ENCODE results near the gene GTPBP6.

GTPBP6 gene

GRCh38 chrX:318739-319578 lies at the start of gene GTPBP6:
GTPBP6 (minus strand) TSS chrX:318796; CDS start chrX:318787, 9 bp downstream.
- no peak for DNase-seq

DNA sequence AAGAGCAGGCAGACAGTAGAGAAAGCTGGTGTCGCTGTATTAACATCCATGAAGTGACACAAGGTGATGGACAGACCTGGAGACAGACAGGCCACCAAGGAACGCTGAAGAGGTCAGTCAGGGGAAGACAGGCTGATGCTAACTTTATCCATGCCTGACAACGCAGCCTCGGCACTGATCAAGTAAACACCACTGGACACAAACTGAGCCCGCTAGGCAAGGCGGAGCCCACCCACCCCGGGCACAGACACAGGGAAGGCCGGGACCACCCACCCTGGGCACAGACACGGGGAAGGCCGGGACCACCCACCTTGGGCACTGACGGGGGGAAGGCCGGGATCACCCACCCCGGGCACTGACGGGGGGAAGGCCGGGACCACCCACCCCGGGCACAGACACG lies 49.3 kb upstream of the GTPBP6 start:
- no peak for DNase-seq

DNA sequence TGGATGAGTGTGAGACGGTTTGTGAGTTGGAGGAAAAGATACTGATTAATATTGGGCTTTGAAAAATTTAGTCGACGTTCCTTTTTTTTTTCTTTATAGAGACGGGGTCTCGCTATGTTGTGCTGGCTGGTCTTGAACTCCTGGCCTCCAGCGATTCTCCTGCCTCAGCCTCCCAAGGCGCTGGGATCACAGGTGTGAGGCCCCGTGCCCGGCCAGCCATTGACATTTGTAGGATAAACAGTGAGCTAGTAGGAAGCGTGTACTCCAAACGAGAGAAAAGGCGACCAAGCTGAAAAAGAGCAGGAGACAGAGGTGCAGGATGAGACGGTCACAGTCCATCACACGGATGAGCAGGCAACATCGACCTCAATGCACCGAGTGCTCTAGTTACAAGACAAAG lies 48.8 kb upstream of the GTPBP6 start:
- no peak for DNase-seq

GRCh38 chrX:363621-364375 lies 45.2 kb upstream of the GTPBP6 start:
- DNase-seq = no peak

- DNase-seq = no peak
Observed at GRCh38 chrX:362937-363620, 44.5 kb upstream of the GTPBP6 start.

GRCh38 chrX:362351-362750 lies 43.8 kb upstream of the GTPBP6 start:
- no peak for DNase-seq

DNA sequence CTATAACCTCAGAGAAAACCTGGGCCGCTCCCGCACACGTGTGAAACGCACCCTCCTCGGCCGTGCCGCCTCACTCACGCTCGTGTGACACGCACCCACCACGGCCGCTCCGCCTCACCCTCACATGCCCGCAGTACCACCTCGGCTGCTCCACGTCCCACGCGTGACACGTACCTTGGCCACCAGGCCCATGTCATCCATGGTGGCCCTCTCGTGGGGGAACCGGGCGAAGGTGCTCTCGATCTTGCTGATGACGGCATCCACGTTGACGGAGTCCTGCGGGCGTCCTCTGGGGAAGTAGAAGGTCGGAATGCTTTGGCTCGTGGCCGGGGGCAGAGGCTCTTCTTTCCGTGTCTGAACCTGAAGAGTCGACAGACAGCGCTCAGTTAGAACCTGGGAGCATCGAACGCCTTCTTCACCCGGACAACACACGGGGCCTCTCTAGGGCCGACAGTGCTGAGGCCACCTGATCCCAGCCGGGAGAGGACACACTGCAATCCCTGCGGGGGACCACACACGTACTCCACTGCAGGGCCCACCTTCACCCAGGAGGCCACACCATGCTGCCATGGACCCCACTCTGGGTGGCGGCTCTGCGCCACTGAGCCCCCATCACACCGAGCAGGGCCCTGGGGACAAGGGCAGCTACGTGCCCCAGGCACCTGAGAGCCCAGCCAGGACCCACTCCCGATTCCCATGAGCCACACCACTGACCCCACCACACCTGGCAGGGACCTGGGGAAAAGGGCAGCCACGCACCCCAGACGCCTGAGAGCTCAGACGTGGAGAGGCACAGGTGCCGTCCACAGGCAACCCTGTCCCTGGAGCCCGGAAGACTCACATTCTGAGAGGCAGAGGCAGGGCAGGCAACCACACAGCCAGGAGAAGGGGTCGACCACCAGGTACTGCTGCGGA lies 42.9 kb upstream of the GTPBP6 start:
- no peak for DNase-seq

DNA sequence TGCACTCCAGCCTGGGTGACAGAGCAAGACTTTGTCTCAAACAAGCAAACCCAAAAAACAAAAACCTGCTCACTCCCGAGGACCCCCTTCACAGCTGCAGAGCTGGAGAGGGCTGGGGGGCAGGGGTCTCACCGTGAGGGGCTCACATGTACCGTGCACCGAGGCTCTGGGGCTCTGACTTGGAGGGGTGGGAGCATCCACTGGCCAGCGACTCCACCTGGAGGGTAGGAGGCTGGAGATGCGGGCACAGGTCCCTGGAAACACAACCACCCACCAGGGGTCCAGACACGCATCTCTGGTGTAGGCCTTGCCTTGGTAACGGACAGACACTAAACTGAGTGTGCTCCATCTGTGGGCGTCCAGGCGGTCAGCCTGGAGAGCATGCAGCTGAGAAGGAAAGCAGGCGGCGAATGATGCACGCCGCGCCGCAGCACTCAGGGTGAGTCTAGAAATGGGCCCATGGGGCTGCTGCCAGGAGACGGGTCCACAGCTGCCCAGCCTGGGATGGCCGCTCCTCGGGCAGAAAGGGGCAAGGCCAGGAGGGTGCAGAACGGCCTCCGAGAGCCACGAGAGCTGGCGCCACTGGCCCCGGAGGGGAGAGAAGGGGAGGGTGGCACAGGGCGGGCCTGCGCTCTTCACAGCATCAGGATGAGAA lies 42.0 kb upstream of the GTPBP6 start:
- no peak for DNase-seq

DNA sequence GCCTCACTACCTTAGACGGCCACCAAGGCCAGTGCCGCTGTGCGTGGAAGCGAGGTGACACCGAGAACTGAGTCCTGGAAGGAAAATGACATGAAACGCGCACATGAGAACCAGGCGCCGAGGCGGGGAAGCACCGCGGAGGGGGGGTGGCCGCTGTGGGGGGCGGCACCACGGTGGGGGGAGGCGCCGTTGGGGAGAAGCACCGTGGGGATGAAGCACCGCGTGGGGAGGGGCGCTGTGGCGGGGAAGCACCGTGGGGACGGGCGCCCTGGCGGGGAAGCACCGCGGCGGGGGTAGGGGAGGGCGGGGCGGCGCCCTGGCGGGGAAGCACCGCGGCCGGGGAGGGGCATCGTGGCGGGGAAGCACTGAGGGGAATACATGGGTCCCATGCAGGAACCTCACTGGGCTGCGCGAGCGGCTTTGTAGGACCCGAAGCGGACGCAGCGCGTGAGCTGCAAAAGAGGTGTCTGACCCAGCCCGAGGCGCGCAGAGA lies 40.1 kb upstream of the GTPBP6 start:
- no peak for DNase-seq

DNA sequence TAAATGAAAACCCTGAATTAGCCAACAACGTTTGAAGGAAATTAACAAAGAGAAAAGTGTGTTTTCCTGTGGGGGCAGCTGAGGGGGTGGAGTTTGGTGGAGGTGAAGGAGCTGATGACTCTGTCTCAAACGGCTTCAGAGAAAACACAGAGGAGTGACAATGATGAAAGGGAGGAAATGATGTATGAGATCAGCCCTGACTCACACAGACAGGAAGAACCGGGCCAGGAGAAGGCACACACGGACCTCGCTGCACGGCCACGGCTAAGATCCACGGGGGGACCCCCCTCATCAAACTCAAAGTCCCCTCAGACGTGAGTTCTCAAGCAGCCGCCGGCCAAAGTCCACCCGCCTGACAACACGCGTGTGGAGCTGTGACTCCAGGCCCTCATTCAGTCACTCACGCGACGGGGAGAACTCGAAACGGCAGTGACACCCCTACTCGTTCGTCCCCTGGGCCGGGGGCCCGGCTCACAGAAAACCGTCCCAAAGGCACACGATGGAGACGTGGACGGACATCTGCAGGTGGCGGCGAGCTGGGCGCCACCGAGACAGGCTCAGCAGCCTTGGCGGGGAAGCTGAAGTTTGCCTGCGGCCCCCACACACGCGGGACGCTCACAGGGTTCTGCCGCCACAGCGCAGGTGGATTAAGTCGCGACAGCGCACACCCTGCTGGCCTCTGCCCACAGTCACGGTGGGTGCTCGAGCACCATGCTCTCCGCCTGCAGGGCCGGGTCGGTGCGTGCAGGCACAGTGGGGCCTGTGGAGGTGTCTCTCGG lies 39.3 kb upstream of the GTPBP6 start:
- no peak for DNase-seq

DNA sequence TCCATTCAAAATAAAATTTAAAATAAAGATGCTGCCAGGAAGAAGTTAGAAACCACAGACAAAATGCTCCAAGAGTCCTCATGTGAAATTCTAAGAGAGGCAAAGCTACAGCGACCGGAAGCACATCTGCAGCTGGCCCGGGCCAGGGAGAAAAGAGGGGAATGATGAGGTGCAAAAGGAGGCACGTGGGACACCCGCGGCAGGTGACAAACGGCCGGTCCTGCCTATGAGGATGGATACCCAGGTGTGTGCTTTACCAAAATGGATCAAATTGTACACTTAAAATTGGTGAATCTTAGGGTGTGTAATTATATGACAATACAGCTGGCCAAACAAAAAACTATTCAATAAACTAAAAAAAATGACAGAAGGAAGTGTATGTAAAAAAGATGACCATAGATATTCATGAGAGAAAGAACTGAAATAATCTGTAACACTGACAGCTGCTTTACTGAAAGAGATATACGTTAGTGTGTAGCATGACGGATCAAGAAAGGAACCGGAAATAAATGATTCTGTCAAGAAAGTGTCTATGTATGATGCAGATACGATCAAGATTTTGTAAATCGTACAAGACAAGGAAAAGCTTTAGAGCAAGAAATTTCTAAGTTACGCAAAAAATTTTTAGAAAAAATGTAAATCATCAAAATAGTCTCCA lies 38.6 kb upstream of the GTPBP6 start:
- DNase-seq = no peak

GRCh38 chrX:356385-357034 lies 37.9 kb upstream of the GTPBP6 start:
- DNase-seq = no peak

DNA sequence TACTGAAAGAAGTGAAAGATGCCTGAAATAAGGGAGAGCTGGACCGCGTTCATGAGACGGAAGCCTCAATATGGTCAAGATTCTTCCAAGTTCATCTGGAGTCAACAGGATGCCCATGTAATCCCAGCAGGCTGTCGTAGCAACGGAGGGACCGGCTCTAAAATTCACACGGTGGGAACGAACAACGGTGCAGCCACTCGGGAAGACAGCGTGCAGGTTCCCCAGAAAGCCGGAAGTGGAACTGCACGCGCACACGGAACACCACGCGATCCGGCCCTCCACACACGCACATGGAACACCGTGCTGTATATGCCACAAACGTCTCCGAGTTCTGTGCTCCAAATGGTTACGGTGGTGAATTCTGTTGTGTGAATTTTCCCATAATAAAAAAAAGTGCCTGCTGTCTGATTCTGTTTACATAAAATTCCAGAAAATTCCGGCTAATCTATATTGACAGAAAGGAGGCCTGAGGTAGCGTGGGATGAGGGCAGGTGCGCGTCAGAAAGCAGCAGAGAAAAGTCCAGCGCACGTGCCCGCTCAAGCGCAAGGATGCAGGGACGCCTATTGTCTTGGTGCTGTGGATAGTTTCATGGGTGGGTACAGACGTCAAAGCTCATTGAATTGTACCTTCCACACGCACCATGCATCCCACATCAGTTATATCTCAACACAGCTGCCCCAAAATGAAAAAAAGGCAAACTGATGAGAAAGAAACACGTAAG lies 36.9 kb upstream of the GTPBP6 start:
- DNase-seq = no peak

DNA sequence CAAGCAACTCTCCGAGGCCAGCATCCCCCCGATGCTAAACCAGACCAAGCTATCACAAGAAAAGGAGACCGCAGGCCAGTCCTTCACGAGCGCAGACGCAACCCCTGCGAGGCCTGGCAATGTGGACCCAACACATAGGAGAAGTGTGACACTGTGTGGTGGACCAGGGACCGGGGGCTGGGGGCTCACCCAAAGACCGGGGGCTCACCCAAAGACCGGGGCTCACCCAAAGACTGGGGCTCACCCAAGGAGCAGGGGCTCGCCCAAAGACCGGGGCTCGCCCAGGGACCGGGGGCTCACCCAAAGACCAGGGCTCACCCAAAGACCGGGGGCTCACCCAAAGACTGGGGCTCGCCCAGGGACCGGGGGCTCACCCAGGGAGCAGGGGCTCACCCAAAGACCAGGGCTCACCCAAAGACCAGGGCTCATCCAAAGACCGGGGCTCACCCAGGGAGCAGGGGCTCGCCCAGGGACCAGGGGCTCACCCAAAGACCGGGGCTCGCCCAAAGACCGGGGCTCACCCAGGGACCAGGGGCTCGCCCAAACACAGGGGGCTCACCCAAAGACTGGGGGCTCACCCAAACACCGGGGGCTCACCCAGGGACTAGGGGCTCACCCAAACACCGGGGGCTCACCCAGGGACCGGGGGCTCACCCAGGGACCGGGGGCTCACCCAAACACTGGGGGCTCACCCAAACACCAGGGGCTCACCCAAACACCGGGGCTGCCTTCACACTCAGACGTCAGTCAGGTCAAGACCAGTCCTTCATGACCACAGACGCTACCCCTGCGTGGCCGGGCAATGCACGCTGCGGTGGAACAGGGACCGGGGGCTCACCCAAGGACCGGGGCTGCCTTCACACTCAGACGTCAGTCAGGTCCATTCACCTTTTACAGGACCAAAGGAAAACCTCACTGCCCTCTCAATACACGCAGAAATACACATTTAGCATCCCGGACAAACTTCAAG lies 35.3 kb upstream of the GTPBP6 start:
- DNase-seq = no peak

- no peak for DNase-seq
Observed at GRCh38 chrX:352582-353314, 34.2 kb upstream of the GTPBP6 start.

- no peak for DNase-seq
Observed at GRCh38 chrX:352181-352580, 33.6 kb upstream of the GTPBP6 start.

DNA sequence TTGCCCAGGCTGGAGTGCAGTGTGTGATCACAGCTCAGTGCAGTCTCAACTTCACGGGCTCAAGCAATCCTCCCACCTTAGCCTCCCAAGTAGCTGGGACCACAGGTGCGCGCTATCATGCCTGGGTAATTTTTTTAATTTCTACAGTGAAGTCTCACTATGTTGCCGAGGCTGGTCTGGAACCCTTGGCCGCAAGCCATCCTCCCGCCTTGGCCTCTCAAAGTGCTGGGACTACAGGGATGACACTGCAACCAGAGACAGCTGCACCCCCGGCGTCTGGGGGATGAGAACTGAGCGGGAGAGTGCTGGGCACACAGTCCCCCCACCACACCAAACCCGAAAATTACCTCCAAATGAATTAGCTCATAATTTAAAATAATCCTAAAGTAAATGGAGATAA lies 33.1 kb upstream of the GTPBP6 start:
- no peak for DNase-seq
